H9 (cell line): ENCODE data around the gene SLC39A7. TPM values are rescaled to one million over a fixed set of nuclear protein-coding genes. Genes with fewer than 3 reads are reported as not detected.
A peak's percentile ranks its signal among the peaks of the same experiment; 100 is the strongest.

Experiments
- DNase-seq: peaks from one replicate; pipeline ENCODE4 v3.0.0-alpha.2; 2017
- H2AFZ ChIP-seq: one replicate; pipeline ENCODE4 v1.6.1; 2013; ENCODE audit warnings: mild to moderate bottlenecking, low read length, control low read depth, moderate library complexity
- H2AK5ac ChIP-seq: 2 replicates; pipeline ENCODE4 v1.6.1; 2013; ENCODE audit warnings: low read length, control low read depth, mixed read lengths; ENCODE audit not compliant: insufficient read length
- H2BK120ac ChIP-seq: one replicate; pipeline ENCODE4 v1.6.1; 2013; ENCODE audit warnings: low read depth, mild to moderate bottlenecking, low read length, control low read depth, inconsistent platforms; ENCODE audit not compliant: poor library complexity, severe bottlenecking
- H2BK12ac ChIP-seq: 2 replicates; pipeline ENCODE4 v1.6.1; 2013; ENCODE audit warnings: low read length, control low read depth, mixed read lengths, low read depth; ENCODE audit not compliant: insufficient read length
- H2BK15ac ChIP-seq: 2 replicates; pipeline ENCODE4 v1.6.1; 2013; ENCODE audit warnings: low read depth, low read length, control low read depth
- H2BK20ac ChIP-seq: one replicate; pipeline ENCODE4 v1.6.1; 2013; ENCODE audit warnings: low read depth, mild to moderate bottlenecking, low read length, control low read depth, inconsistent platforms; ENCODE audit not compliant: poor library complexity, severe bottlenecking
- H2BK5ac ChIP-seq: 2 replicates; pipeline ENCODE4 v1.6.1; 2013; ENCODE audit warnings: low read length, control low read depth, mixed read lengths; ENCODE audit not compliant: insufficient read length
- H3K14ac ChIP-seq: 2 replicates; pipeline ENCODE4 v1.6.1; 2013; ENCODE audit warnings: low read length, control low read depth; ENCODE audit not compliant: insufficient read depth
- H3K18ac ChIP-seq: 2 replicates; pipeline ENCODE4 v1.6.1; 2013; ENCODE audit warnings: low read depth, mild to moderate bottlenecking, mixed read lengths, low read length, control low read depth; ENCODE audit not compliant: insufficient read length
- H3K23ac ChIP-seq: 2 replicates; pipeline ENCODE4 v1.6.1; 2013; ENCODE audit warnings: low read length, control low read depth, mixed read lengths, low read depth; ENCODE audit not compliant: insufficient read length
- H3K23me2 ChIP-seq: 2 replicates; pipeline ENCODE4 v1.6.1; 2013; ENCODE audit warnings: low read depth, mild to moderate bottlenecking, mixed read lengths, low read length, control low read depth; ENCODE audit not compliant: insufficient read length, poor library complexity, severe bottlenecking
- H3K27ac ChIP-seq: 2 replicates; pipeline ENCODE4 v1.5.1; 2013; ENCODE audit warnings: low read length, control low read depth, mixed read lengths, low read depth; ENCODE audit not compliant: insufficient read length
- H3K27me3 ChIP-seq: 2 replicates; pipeline ENCODE4 v1.6.1; 2013; ENCODE audit warnings: low read length, control low read depth, inconsistent platforms; ENCODE audit not compliant: insufficient read depth
- H3K4ac ChIP-seq: 2 replicates; pipeline ENCODE4 v1.6.1; 2013; ENCODE audit warnings: low read depth, mild to moderate bottlenecking, control low read depth, inconsistent platforms, low read length, moderate library complexity
- H3K4me1 ChIP-seq: 2 replicates; pipeline ENCODE4 v1.6.1; 2013; ENCODE audit warnings: low read length, control low read depth, inconsistent platforms; ENCODE audit not compliant: insufficient read depth
- H3K4me2 ChIP-seq: 2 replicates; pipeline ENCODE4 v1.6.1; 2013; ENCODE audit warnings: low read length, control low read depth, mixed read lengths; ENCODE audit not compliant: insufficient read length, insufficient read depth
- H3K56ac ChIP-seq: 2 replicates; pipeline ENCODE4 v1.6.1; 2013; ENCODE audit warnings: low read depth, mild to moderate bottlenecking, mixed read lengths, low read length, control low read depth; ENCODE audit not compliant: insufficient read length
- H3K79me1 ChIP-seq: 2 replicates; pipeline ENCODE4 v1.6.1; 2013; ENCODE audit warnings: low read depth, mild to moderate bottlenecking, moderate library complexity, low read length, control low read depth, inconsistent platforms; ENCODE audit not compliant: insufficient read depth, poor library complexity, severe bottlenecking
- H3K79me2 ChIP-seq: 2 replicates; pipeline ENCODE4 v1.6.1; 2013; ENCODE audit warnings: low read length, control low read depth, inconsistent platforms; ENCODE audit not compliant: insufficient read depth
- H3K9ac ChIP-seq: 2 replicates; pipeline ENCODE4 v1.6.1; 2013; ENCODE audit warnings: low read length, control low read depth, mixed read lengths; ENCODE audit not compliant: insufficient read length; ENCODE audit errors: extremely low read depth
- H3K9me3 ChIP-seq: one replicate; pipeline ENCODE4 v1.6.1; 2013; ENCODE audit warnings: low read depth, low read length, inconsistent platforms; ENCODE audit not compliant: control insufficient read depth
- H3T11ph ChIP-seq: one replicate; pipeline ENCODE4 v1.6.1; 2013; ENCODE audit warnings: mild to moderate bottlenecking, low read length, control low read depth, inconsistent platforms
- H4K20me1 ChIP-seq: one replicate; pipeline ENCODE4 v1.6.1; 2013; ENCODE audit not compliant: control insufficient read depth, insufficient read length, insufficient read depth
- H4K5ac ChIP-seq: 2 replicates; pipeline ENCODE4 v1.6.1; 2013; ENCODE audit warnings: low read depth, mild to moderate bottlenecking, mixed read lengths, low read length, control low read depth; ENCODE audit not compliant: insufficient read length
- H4K8ac ChIP-seq: replicated peaks from 2 replicates; pipeline ENCODE4 v1.6.1; 2013; ENCODE audit warnings: low read length, control low read depth, mixed read lengths, low read depth; ENCODE audit not compliant: insufficient read length
- H4K91ac ChIP-seq: 2 replicates; pipeline ENCODE4 v1.6.1; 2013; ENCODE audit warnings: low read depth, mild to moderate bottlenecking, moderate library complexity, mixed read lengths, low read length, control low read depth; ENCODE audit not compliant: insufficient read length
- H3K27ac Mint-ChIP-seq, 3 experiments: 2 replicates in 2 of 3; 3 replicates in 1 of 3; pipeline ENCODE4 v1.8.0; 2020 to 2021; ENCODE audit warnings: mixed read lengths in 3 of 3, mild to moderate bottlenecking in 1 of 3, moderate library complexity in 1 of 3
- H3K27me3 Mint-ChIP-seq: 2 replicates; pipeline ENCODE4 v1.8.0; 2021; ENCODE audit warnings: low read depth, mild to moderate bottlenecking, moderate library complexity, mixed read lengths
- H3K36me3 Mint-ChIP-seq, 3 experiments: 2 replicates in 2 of 3; 3 replicates in 1 of 3; pipeline ENCODE4 v1.8.0; 2020 to 2021; ENCODE audit warnings: low read depth in 3 of 3, mixed read lengths in 3 of 3; ENCODE audit not compliant: insufficient read depth in 1 of 3
- H3K4me1 Mint-ChIP-seq, 2 experiments: 2 replicates each; pipeline ENCODE4 v1.8.0; 2020; ENCODE audit warnings: mixed read lengths in 2 of 2
- H3K4me3 Mint-ChIP-seq, 2 experiments: 2 replicates in 1 of 2; 3 replicates in 1 of 2; pipeline ENCODE4 v1.8.0; 2020 to 2021; ENCODE audit warnings: mild to moderate bottlenecking in 2 of 2, mixed read lengths in 2 of 2, moderate library complexity in 1 of 2
- H3K9me3 Mint-ChIP-seq, 2 experiments: 2 replicates in 1 of 2; 3 replicates in 1 of 2; pipeline ENCODE4 v1.8.0; 2020; ENCODE audit warnings: mild to moderate bottlenecking in 2 of 2, mixed read lengths in 2 of 2, moderate library complexity in 1 of 2
- WGBS: extraction: QIAGEN DNeasy Blood & Tissue Kit; methylation state at CpG from one replicate; pipeline ENCODE4 v1.1.7; 2013; ENCODE audit warnings: missing lambda C conversion rate, low lambda C conversion rate, mixed read lengths; ENCODE audit not compliant: insufficient read length; ENCODE audit errors: extremely low coverage; 5-methylcytosine and 5-hydroxymethylcytosine counted together
- total RNA-seq: library from RNA; stranded (reverse); gene quantifications from 2 replicates; pipeline ENCODE4 v1.2.1, GENCODE V29; 2021
- TF ChIP-seq, protein P1 (sequence below): fragments of 200-600 bp; sonication (generic); conservative IDR thresholded peaks from 3 replicates; pipeline ENCODE4 v1.8.0; 2021; ENCODE audit warnings: antibody characterized with exemption, mild to moderate bottlenecking

SLC39A7 gene
- total RNA-seq, 1 experiment from 2014 or later: 107 TPM

DNA sequence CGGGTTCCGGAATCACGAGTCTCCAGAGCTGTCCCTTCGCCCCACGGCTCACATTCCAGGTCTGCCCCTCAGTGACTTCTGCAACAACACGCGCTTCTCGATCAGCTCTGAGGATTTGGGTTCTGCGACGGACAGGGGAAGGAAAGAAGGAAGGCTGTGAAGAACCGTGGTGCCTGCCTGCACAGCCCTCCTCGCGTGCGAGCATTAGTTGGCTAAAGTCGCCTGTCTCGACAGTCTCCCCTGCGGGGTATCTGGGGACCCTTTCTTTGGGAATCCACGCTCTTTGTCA is 47.9 kb downstream of the SLC39A7 start:
- Histone ChIP-seq H4K5ac (no peak overlapping the region), H3K18ac (no peak overlapping the region), H3K79me2 (no peaks in the 10 kb centered on the region), H3K23me2 (peaks cover 17% of the 10 kb centered on the region), H3T11ph (no peak overlapping the region), H3K9me3 (no peaks in the 10 kb centered on the region), H2AFZ (no peak overlapping the region), H4K20me1 (no peaks in the 10 kb centered on the region), H3K27me3 (no peaks in the 10 kb centered on the region; the same call in 1 of the 2 replicates), H3K27ac (no peak overlapping the region), H2BK5ac (no peak overlapping the region), H3K56ac (no peak overlapping the region), H4K8ac (no peak overlapping the region), H4K91ac (no peak overlapping the region), H3K4ac (no peak overlapping the region), H2AK5ac (no peak overlapping the region), H3K23ac (no peak overlapping the region), H2BK15ac (no peak overlapping the region), H3K79me1 (no peaks in the 10 kb centered on the region), H3K14ac (no peak overlapping the region), H2BK12ac (no peak overlapping the region), H3K9ac (no peak overlapping the region), H3K4me2 (peak overlapping the region; percentile 77), H2BK20ac (no peak overlapping the region), H2BK120ac (no peak overlapping the region), H3K4me1 (no peaks in the 10 kb centered on the region; the same call in 1 of the 2 replicates)
- Mint-ChIP-seq H3K36me3 (peaks cover 8 to 24% (median 20%) of the 10 kb centered on the region in 3 experiments; a peak in 6 of 7 replicates), H3K9me3 (no peaks in the 10 kb centered on the region; a peak in 1 of 5 replicates), H3K4me3 (peak overlapping the region; percentile 64 to 83), H3K27ac (peak overlapping the region in 1 of 3 experiments; percentile 40; a peak in 2 of 7 replicates), H3K4me1 (peaks cover 20 to 22% of the 10 kb centered on the region in 2 experiments), H3K27me3 (peaks cover 41% of the 10 kb centered on the region)
- TF ChIP-seq, protein P1, sequence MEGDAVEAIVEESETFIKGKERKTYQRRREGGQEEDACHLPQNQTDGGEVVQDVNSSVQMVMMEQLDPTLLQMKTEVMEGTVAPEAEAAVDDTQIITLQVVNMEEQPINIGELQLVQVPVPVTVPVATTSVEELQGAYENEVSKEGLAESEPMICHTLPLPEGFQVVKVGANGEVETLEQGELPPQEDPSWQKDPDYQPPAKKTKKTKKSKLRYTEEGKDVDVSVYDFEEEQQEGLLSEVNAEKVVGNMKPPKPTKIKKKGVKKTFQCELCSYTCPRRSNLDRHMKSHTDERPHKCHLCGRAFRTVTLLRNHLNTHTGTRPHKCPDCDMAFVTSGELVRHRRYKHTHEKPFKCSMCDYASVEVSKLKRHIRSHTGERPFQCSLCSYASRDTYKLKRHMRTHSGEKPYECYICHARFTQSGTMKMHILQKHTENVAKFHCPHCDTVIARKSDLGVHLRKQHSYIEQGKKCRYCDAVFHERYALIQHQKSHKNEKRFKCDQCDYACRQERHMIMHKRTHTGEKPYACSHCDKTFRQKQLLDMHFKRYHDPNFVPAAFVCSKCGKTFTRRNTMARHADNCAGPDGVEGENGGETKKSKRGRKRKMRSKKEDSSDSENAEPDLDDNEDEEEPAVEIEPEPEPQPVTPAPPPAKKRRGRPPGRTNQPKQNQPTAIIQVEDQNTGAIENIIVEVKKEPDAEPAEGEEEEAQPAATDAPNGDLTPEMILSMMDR: no peak; the same call in 1 of the 3 replicates
- no peak for DNase-seq
- WGBS: no CpG with 5 or more reads among the region's 18 CpGs
